SK-N-SH (cell line): ENCODE results near the gene OR5D16. TPM values are rescaled to one million over a fixed set of nuclear protein-coding genes. Genes with fewer than 3 reads are reported as not detected.
"Not testable (repeated sequence)": the region's sequence is repeated elsewhere in the genome, so short reads cannot be mapped to it uniquely, and the experiment has no call there.

Source experiments
- CTCF ChIA-PET: fragments of 300-600, 350-600 bp; formaldehyde crosslinking; extraction: SDS; loops from one replicate; lab custom pipeline; 2021; lab: Yijun Ruan, JAX
- POLR2A ChIA-PET: fragments of 350-600 bp; sonication (Branson Sonifier 250); formaldehyde crosslinking; extraction: SDS; loops from one replicate; lab custom pipeline; 2020; ENCODE audit warnings: antibody characterized with exemption, inconsistent platforms; lab: Yijun Ruan, JAX
- DNase-seq: peaks from one replicate; pipeline ENCODE4 v3.0.0; 2012
- H2AFZ ChIP-seq: fragments of 200-600 bp; sonication (generic); 2 replicates; pipeline ENCODE4 v1.8.1; 2016; ENCODE audit warnings: antibody characterized with exemption, mild to moderate bottlenecking, low read depth
- H3F3A ChIP-seq: fragments of 200-600 bp; sonication (generic); replicated peaks from 2 replicates; pipeline ENCODE3; 2016; ENCODE audit warnings: antibody characterized with exemption, mild to moderate bottlenecking; ENCODE audit not compliant: insufficient read depth
- H3K27ac ChIP-seq, 2 experiments: fragments of 200-500 bp in 1 of 2; fragments of 200-600 bp in 1 of 2; sonication (Bioruptor generic) in 1 of 2; sonication (generic), shearing (Covaris generic) in 1 of 2; 2 replicates each; pipeline versions ENCODE4 v1.5.1 to v1.6.1; 2014 to 2016; ENCODE audit warnings: low read depth in 2 of 2, inconsistent platforms in 1 of 2, low read length in 1 of 2, mild to moderate bottlenecking in 1 of 2, mixed read lengths in 1 of 2
- H3K27me3 ChIP-seq: fragments of 200-600 bp; sonication (generic), shearing (Covaris generic); 2 replicates; pipeline ENCODE4 v1.6.1; 2016; ENCODE audit warnings: mixed run types; ENCODE audit not compliant: insufficient read depth
- H3K36me3 ChIP-seq, 2 experiments: fragments of 200-500 bp in 1 of 2; fragments of 200-600 bp in 1 of 2; sonication (Bioruptor generic) in 1 of 2; sonication (generic) in 1 of 2; replicated peaks in 1 of 2; 2 replicates each; pipeline versions ENCODE3 to v1.5.1; 2014 to 2016; ENCODE audit warnings: low read length in 1 of 2, mild to moderate bottlenecking in 1 of 2; ENCODE audit not compliant: insufficient read depth in 2 of 2, control insufficient read depth in 1 of 2
- H3K4me1 ChIP-seq, 2 experiments: fragments of 200-500 bp in 1 of 2; fragments of 200-600 bp in 1 of 2; sonication (Bioruptor generic) in 1 of 2; sonication (generic), shearing (Covaris generic) in 1 of 2; 2 replicates each; pipeline versions ENCODE4 v1.5.1 to v1.6.1; 2014 to 2016; ENCODE audit warnings: low read depth in 1 of 2, low read length in 1 of 2, mixed run types in 1 of 2; ENCODE audit not compliant: insufficient read depth in 2 of 2, control insufficient read depth in 1 of 2
- H3K4me2 ChIP-seq: fragments of 200-600 bp; sonication (generic), shearing (Covaris generic); 2 replicates; pipeline ENCODE4 v1.6.1; 2017; ENCODE audit warnings: mixed run types
- H3K4me3 ChIP-seq, 2 experiments: fragments of 200-500 bp in 1 of 2; fragments of 200-600 bp in 1 of 2; sonication (Bioruptor generic) in 1 of 2; sonication (generic), shearing (Covaris generic) in 1 of 2; 2 replicates each; pipeline versions ENCODE4 v1.5.1 to v1.8.1; 2014 to 2016; ENCODE audit warnings: low read depth in 2 of 2, inconsistent platforms in 1 of 2, low read length in 1 of 2, mild to moderate bottlenecking in 1 of 2, mixed read lengths in 1 of 2, moderate library complexity in 1 of 2
- H3K79me2 ChIP-seq: fragments of 200-600 bp; sonication (generic); 2 replicates; pipeline ENCODE4 v1.8.1; 2017; ENCODE audit warnings: mild to moderate bottlenecking; ENCODE audit not compliant: insufficient read depth
- H3K9ac ChIP-seq: fragments of 200-600 bp; sonication (generic); 2 replicates; pipeline ENCODE4 v1.6.1; 2017; ENCODE audit warnings: mixed run types
- H3K9me2 ChIP-seq: fragments of 200-600 bp; sonication (generic); 2 replicates; pipeline ENCODE4 v1.6.1; 2017; ENCODE audit warnings: mixed run types
- H3K9me3 ChIP-seq: fragments of 200-600 bp; sonication (generic); 2 replicates; pipeline ENCODE4 v1.6.1; 2017; ENCODE audit warnings: mixed run types, mild to moderate bottlenecking, moderate library complexity
- H4K20me1 ChIP-seq: fragments of 200-600 bp; sonication (generic); 2 replicates; pipeline ENCODE4 v1.6.1; 2017; ENCODE audit warnings: mild to moderate bottlenecking, mixed run types; ENCODE audit not compliant: insufficient read depth
- RAD21 ChIP-seq: IDR thresholded peaks from 2 replicates; pipeline ENCODE4 v1.6.1; 2012; ENCODE audit warnings: mild to moderate bottlenecking, low read length
- WGBS: methylation state at CpG from one replicate; pipeline ENCODE4 v1.1.6; 2017; ENCODE audit warnings: low lambda C conversion rate; 5-methylcytosine and 5-hydroxymethylcytosine counted together
- polyA plus RNA-seq, 3 experiments: library from polyadenylated mRNA; depleted of rRNA; stranded (reverse); fragments of >200 nt; gene quantifications; 2 replicates each; pipeline ENCODE4 v1.2.3, GENCODE V29; 2012
- TF ChIP-seq, protein P1 (sequence below): IDR thresholded peaks from 2 replicates; pipeline ENCODE4 v1.6.1; 2012; ENCODE audit warnings: mild to moderate bottlenecking, low read depth, low read length, moderate library complexity

OR5D16 gene
- polyA plus RNA-seq, 1 of the 3 experiments (the other 2 are of a cell fraction): not detected

DNA sequence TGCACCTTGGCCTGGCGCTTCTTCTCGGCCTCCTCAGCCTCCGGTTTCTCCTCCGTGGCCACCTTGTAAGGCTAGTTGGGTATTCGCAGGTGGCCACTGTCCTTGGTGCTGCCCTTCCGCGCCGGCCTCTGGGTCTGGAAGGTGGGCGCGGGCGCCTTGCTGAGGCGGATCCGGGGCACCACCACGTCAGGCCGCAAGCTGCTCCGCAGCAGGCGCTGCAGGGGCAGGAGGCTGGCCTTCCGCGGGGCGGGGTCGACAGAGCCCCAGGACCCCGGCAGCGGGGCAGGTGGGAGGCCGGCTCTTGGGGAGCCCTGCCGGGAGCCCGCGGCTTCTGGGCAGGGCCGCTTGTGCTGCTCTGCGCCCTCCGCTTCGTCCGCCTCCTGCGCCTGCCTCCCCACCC, 34.2 kb downstream of the OR5D16 start:
- H4K20me1 ChIP-seq, H3K79me2 ChIP-seq, H3K9me3 ChIP-seq, H3K9me2 ChIP-seq: not testable (repeated sequence)
- H3K4me3 ChIP-seq: peak overlapping the region in 1 of 2 experiments; percentile 45; a peak in 2 of 4 replicates
- CTCF ChIA-PET: interaction anchor here (1.0 to 1.2 kb wide), 2 partner anchors 31 to 33 kb away, joined by 3 to 4 read pairs; no protein-coding TSS in a partner anchor
- 20% methylated on average over 9 of the region's 33 CpGs for WGBS
- TF ChIP-seq, protein P1, sequence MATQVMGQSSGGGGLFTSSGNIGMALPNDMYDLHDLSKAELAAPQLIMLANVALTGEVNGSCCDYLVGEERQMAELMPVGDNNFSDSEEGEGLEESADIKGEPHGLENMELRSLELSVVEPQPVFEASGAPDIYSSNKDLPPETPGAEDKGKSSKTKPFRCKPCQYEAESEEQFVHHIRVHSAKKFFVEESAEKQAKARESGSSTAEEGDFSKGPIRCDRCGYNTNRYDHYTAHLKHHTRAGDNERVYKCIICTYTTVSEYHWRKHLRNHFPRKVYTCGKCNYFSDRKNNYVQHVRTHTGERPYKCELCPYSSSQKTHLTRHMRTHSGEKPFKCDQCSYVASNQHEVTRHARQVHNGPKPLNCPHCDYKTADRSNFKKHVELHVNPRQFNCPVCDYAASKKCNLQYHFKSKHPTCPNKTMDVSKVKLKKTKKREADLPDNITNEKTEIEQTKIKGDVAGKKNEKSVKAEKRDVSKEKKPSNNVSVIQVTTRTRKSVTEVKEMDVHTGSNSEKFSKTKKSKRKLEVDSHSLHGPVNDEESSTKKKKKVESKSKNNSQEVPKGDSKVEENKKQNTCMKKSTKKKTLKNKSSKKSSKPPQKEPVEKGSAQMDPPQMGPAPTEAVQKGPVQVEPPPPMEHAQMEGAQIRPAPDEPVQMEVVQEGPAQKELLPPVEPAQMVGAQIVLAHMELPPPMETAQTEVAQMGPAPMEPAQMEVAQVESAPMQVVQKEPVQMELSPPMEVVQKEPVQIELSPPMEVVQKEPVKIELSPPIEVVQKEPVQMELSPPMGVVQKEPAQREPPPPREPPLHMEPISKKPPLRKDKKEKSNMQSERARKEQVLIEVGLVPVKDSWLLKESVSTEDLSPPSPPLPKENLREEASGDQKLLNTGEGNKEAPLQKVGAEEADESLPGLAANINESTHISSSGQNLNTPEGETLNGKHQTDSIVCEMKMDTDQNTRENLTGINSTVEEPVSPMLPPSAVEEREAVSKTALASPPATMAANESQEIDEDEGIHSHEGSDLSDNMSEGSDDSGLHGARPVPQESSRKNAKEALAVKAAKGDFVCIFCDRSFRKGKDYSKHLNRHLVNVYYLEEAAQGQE: peak; percentile 87
- TF ChIP-seq, all 33 proteins: peak for 1; not testable (repeated sequence) for 32
- DNase-seq: peak; percentile 60
- H3K36me3 ChIP-seq, H2AFZ ChIP-seq, H3K9ac ChIP-seq, H3F3A ChIP-seq, H3K27me3 ChIP-seq, POLR2A ChIA-PET, H3K4me1 ChIP-seq: not testable (repeated sequence)
- H3K4me2 ChIP-seq: peak overlapping the region; percentile 55; the same call in 1 of the 2 replicates
- peak overlapping the region in 1 of 2 experiments; percentile 60; a peak in 2 of 4 replicates for H3K27ac ChIP-seq

DNA sequence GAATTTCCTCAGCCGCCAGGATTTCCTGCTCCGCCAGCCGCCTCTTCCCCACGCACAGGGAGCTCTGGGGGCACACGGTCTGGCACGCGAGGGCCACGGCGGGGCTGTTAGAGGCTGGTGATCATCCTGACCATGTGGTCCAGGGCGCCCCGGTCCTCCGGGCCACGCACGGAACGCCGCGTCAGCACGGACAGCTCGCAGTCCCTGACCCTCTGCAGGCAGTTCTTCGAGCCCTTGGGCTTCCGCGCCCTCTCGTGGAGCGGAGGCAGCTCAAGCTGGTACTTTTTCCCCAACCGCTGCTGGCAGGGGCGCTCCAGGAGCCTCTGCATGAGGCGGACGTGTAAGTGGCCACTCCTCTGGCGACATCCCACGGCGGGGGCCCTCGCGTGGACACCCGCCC, 34.6 kb downstream of the OR5D16 start:
- H3K9me3 ChIP-seq, H4K20me1 ChIP-seq, H3K27me3 ChIP-seq, H3K79me2 ChIP-seq, H3K9me2 ChIP-seq, H3F3A ChIP-seq, POLR2A ChIA-PET, H3K9ac ChIP-seq, H2AFZ ChIP-seq, H3K4me1 ChIP-seq, H3K36me3 ChIP-seq: not testable (repeated sequence)
- Histone ChIP-seq H3K4me3 (peak overlapping the region in 1 of 2 experiments; percentile 45; a peak in 2 of 4 replicates), H3K27ac (peak overlapping the region in 1 of 2 experiments; percentile 60; a peak in 2 of 4 replicates), H3K4me2 (peak overlapping the region; percentile 55; the same call in 1 of the 2 replicates)
- WGBS: 24% methylated on average over 6 of the region's 34 CpGs
- DNase-seq: peak; percentile 64
- CTCF ChIA-PET: interaction anchor here (1.0 to 1.2 kb wide), 2 partner anchors 32 to 33 kb away, joined by 3 to 4 read pairs; no protein-coding TSS in a partner anchor
- peak; percentile 21 for TF ChIP-seq RAD21

DNA sequence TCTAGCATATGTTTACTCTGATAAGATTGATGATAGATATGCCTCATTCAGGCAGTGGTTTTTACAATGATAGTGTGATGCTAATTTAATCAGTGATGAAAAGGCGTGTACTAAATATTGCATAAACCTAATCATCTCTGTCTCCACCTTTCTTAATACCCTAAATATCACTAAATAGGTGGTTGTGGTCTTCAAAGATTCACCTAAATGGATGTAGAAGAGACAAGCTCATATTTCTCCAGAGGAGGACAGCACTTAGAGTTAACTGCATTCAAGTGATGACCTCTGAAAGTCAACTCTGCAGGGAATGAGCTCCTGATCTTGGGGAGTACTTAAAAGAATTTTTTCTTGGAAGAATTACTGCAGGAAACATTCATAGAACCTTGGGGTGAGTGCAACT, 44.4 kb downstream of the OR5D16 start, which contains the start of gene TRIM51:
Gene TRIM51 (plus strand): TSS at position 301 of the 400 bp plus-strand sequence. CDS start 2,132 bp downstream, outside the sequence.
- H2AFZ ChIP-seq, H3K4me2 ChIP-seq, CTCF ChIA-PET, H3K36me3 ChIP-seq, POLR2A ChIA-PET, H3K27ac ChIP-seq, H3K9me3 ChIP-seq, H3K4me1 ChIP-seq, H3K4me3 ChIP-seq, H3K9me2 ChIP-seq, H4K20me1 ChIP-seq, DNase-seq, H3K9ac ChIP-seq, H3K79me2 ChIP-seq, H3K27me3 ChIP-seq, H3F3A ChIP-seq: not testable (repeated sequence)
- 6% methylated on average over 1 of the region's 1 CpG for WGBS

DNA sequence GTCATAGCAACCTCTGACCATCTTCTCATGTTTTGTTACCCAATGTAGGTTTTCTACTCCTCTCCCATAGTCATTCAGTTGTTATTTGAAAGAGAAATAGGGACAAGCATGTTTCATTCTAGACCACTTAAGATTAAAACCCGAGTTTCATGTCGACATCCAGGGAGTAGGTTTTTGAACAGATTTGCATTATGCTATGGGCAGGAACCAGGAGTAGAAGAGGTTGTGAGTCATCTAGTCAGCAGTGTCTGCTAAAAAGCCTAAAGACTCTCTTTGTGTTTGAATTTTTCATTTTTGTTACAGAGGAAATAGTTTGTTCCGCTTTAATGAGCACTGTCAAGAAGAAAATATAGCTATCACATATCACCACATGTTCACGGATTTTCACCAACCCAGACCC, 46.4 kb downstream of the OR5D16 start:
- H3K9me3 ChIP-seq, CTCF ChIA-PET: not testable (repeated sequence)

DNA sequence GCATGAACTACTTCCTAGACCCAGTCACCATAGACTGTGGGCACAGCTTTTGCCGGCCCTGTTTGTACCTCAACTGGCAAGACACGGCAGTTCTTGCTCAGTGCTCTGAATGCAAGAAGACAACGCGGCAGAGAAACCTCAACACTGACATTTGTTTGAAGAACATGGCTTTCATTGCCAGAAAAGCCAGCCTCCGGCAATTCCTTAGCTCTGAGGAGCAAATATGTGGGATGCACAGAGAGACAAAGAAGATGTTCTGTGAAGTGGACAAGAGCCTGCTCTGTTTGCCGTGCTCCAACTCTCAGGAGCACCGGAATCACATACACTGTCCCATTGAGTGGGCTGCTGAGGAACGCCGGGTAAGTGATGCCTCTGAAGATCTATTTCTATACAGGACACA, 46.9 kb downstream of the OR5D16 start:
- WGBS: 4% methylated on average over 9 of the region's 9 CpGs
- H2AFZ ChIP-seq, H3K4me2 ChIP-seq, H3K4me3 ChIP-seq, DNase-seq, H3K4me1 ChIP-seq, H4K20me1 ChIP-seq, H3K27me3 ChIP-seq, H3F3A ChIP-seq, POLR2A ChIA-PET, H3K27ac ChIP-seq, H3K9me3 ChIP-seq, H3K79me2 ChIP-seq, CTCF ChIA-PET, H3K36me3 ChIP-seq, H3K9ac ChIP-seq, H3K9me2 ChIP-seq: not testable (repeated sequence)

More for the DNA sequence above, 46.4 kb downstream of the OR5D16 start:
- DNase-seq, H3K79me2 ChIP-seq, H3K9ac ChIP-seq, POLR2A ChIA-PET, H4K20me1 ChIP-seq, H3K4me3 ChIP-seq, H3K27ac ChIP-seq, H3K9me2 ChIP-seq, H3K4me2 ChIP-seq, H3F3A ChIP-seq, H3K4me1 ChIP-seq, H3K27me3 ChIP-seq, H2AFZ ChIP-seq, H3K36me3 ChIP-seq: not testable (repeated sequence)
- WGBS: 6% methylated on average over 4 of the region's 4 CpGs
